DMS153 treated with DMSO at 0.1 percent for 48 hours (cell line): ENCODE results near the gene YEATS4.

Experiments
- DNase-seq: peaks from one replicate; lab custom pipeline; 2025; ENCODE audit not compliant: unreplicated experiment; lab: John Stamatoyannopoulos, UW

Gene YEATS4

DNA sequence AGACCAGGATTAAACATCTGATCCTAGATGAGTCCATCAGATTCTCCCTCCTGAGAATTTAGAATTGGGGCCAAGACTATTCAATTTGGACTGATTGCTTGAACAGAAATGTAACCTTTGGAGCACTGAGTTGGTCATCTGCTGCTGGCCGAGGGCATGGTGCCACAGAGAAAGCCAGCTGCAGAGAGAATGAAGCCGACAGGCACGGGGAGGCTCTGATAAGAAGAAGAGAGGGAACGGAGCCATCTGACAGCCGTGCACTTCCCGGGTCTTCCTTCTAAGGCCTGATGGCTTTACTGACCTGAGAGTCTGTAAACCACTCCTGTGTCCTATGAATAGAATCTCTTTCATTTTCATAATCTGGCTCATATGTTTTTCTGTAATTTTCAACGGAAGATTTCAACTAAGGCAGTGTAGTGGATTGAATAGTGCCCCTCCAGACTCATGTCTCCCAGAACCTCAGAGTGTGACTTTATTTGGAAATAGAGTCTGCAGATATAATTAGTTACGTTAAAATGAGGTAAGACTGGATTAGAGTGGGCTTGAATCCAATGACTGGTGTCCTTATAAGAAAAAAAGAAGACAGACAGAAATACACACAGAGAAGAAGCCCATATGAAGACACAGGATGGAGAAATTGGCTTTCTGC, 71.5 kb downstream of the YEATS4 start:
- DNase-seq, result no peak

DNA sequence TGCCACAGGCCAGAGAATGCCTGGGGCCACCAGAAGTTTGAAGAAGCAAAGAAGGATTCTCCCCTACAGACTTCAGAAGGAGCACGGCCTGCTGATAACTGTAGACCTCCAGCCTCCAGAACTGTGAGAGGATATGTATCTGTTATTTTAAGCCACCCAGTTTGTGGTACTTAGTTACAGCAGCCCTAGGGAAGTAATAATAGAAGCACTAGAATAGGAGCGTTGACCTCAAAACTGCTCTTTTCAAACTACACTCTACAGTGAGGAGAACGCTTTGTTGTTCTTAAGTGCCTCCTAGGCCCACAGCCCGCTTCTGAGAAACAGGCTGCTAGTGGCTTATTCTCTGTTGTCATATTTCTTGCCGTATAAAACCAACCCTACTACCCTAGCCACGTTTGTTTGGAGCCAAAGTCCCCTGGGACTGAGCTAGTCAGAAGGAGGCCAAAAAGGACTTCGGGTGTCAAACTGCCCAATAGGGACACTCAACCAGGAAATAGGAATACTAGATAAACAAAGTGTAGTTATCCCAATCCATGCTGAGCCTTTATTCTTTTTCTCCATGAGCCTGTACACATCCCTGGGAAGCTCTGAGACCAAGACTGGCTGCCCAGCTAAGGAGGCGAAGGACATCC, 72.2 kb downstream of the YEATS4 start:
- DNase-seq, result no peak

DNA sequence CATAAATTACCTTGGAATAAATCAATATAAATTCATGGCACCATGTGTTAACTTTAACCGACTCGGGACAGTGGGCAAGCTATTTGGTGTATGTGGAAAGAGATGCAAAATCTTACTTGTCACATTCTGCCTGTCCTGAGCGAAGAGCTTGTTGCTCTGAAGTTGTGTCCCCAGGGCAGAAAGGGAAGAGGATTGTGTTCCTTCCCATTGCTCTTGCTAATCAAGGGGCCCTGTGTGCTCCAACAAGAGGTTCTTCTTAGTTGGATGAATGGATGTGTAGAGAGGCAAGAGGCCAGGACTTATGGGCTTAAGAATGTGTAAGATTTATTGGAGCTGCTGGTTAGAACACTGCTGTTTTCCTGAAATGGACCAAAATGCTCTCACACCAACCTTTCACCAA, 74.1 kb downstream of the YEATS4 start:
- no peak for DNase-seq

DNA sequence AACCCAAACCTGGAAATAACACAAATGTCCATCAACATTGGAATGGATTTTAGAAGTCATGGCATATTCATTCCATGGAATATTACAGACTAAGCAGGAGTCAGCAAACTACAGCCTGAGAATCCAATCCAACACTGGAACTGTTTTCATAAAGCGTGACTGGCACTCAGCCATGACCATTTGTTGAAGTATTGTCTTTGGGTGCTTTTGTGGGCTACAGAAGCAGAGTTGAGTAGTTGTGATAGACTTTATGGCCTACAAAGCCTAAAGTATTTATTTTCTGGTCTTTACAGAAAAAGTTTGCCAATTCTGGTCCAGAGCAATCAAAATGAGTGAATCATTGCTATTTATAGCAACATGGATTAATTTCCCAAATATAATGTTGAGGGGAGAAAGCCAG, 76.1 kb downstream of the YEATS4 start:
- no peak for DNase-seq

DNA sequence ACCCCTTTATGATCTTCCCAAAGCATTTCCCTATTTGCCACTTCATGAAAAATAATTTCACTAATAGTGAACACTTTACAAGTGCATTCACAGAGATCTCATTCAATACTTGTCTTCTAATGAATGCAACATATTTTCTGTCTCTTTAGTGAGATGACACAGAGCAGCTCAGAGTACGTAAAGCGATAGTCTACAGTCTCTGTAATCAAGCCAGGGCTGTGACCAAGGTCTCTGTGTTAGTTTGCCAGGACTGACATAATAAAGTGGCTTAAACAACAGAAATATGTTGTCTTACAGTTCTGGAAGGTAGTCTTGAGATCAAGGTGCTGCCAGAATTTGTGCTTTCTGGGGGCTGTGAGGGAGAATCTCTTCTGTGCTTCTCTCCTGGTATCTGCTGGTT, 77.5 kb downstream of the YEATS4 start:
- DNase-seq, result no peak

DNA sequence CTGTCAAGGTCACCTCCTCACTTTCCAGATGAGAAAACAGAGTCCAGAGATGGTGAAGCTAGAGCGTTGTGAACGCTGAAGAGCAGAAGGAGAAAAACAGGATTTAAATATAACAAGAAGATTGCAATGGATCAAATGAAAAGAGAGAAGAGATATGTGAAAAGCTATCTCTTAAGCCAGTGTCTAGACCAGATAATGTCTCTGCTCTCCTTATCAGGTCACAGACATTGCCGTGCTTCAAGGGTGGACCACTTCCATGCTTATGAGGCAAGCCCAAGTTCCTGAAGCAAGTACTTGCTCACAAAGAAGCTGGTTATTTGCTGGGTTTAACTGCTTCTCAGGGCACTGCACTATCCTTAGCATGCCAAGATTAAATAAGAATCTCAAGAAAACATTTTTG, 79.0 kb downstream of the YEATS4 start:
- no peak for DNase-seq

DNA sequence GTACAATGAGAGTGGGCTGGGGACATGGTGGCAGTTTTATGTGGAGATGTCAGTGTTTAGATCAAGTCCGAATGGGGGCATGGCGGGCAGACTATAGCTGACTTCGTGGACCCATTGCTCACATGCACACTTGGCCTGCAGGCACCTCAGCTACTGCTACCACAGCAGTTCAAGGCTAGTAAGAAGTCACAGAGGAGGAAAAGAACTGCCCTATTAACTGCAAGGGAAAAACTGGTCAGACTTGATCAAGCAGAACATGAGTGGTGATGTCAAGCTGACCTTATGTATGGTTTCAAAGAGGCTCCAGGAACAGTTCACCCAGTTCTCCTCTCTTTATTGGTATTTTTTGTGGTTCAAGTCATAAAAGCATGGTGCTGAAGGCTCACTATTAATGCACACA, 80.5 kb downstream of the YEATS4 start:
- no peak for DNase-seq
